Measurements from ENCODE around the gene TMEM232.

DNA sequence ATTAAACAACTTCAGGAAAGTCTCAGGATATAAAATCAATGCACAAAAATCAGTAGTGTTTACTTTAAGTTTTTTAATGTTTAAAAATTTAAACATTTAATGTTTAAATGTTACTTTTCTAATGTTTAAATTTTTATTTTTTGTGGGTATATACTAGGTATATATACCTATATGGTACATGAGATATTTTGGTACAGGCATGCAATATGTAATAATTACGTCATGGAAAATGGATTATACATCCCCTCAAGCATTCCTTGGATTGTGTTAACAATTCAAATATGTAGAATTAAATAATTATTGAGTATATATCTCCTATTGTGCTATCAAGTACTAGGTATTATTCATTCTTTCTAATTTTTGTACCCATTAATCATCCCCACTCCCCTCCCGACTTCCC is 291.3 kb downstream of the TMEM232 start:
- no peak for TF ChIP-seq POLR2A (IDR thresholded peaks at IDR 0.05; ENCODE audit: low read depth)
- TF ChIP-seq, protein P1, sequence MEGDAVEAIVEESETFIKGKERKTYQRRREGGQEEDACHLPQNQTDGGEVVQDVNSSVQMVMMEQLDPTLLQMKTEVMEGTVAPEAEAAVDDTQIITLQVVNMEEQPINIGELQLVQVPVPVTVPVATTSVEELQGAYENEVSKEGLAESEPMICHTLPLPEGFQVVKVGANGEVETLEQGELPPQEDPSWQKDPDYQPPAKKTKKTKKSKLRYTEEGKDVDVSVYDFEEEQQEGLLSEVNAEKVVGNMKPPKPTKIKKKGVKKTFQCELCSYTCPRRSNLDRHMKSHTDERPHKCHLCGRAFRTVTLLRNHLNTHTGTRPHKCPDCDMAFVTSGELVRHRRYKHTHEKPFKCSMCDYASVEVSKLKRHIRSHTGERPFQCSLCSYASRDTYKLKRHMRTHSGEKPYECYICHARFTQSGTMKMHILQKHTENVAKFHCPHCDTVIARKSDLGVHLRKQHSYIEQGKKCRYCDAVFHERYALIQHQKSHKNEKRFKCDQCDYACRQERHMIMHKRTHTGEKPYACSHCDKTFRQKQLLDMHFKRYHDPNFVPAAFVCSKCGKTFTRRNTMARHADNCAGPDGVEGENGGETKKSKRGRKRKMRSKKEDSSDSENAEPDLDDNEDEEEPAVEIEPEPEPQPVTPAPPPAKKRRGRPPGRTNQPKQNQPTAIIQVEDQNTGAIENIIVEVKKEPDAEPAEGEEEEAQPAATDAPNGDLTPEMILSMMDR (IDR thresholded peaks at IDR 0.05) = no peak
